Astrocyte of the spinal cord (primary cell): ENCODE measurements around the gene CATSPER3.

Source experiments
- DNase-seq: peaks from one replicate; pipeline ENCODE4 v3.0.0; 2011; ENCODE audit warnings: low read depth, low spot score
- H3K4me3 ChIP-seq: 2 replicates; pipeline ENCODE4 v1.5.1; 2011; ENCODE audit warnings: low read depth, mild to moderate bottlenecking, low read length, moderate library complexity
- CTCF ChIP-seq: IDR thresholded peaks from 2 replicates; pipeline ENCODE4 v1.5.1; 2012; ENCODE audit warnings: low read depth, mild to moderate bottlenecking, low read length, inconsistent platforms
- in situ Hi-C: cut with HindIII; loops from 2 replicates; pipeline ENCODE4 v1.10.0; 2017; ENCODE audit warnings: low sequenced_read_pairs

CATSPER3 gene

GRCh38 chr5:135020111-135020895 is 52.6 kb downstream of the CATSPER3 start:
- no peak for TF ChIP-seq CTCF
- in situ Hi-C loops = no loop called here
- no peak overlapping the region for H3K4me3 ChIP-seq
- DNase-seq = no peak

DNA sequence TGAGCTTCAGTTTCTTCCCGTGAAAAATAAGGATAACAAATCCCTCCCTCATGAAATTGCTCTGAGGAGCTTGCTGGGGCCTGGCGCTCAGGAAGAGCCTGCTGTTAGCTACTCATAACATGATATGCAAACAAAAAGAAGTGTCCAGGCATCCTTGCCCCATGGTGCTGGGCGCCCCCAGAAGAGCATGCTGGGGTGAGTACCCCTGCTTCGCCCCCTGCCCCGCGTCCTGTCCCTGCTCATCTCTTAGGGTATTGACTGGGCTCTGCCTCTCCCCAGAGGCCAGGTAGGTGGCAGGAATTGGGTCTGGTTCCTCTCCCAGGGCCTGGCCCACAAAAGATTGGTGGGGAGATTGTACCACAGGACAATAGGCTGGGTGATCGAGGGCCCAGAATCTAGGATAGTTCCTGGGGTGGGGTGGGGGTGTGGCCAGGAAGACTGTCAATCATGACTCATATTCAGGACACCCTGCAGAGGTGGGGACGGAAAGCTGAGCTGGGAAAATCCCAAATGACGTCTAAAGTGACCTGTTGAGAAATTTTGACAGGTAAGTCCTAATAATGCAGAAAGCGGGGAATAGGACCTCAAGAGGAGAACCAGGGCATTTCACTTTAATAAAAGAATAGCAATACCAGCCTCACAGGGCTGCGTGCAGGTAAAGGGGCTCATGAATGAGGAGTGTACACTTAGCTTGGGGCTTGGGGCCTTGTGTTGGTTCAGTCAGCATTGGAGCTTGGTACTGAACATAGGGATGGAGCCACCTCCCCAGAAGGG is 57.4 kb downstream of the CATSPER3 start:
- in situ Hi-C loops = no loop called here
- DNase-seq = no peak

GRCh38 chr5:135025730-135026644 is 58.3 kb downstream of the CATSPER3 start:
- no peak overlapping the region for H3K4me3 ChIP-seq
- TF ChIP-seq CTCF = no peak
- no peak for DNase-seq
- in situ Hi-C loops = no loop called here

More for the DNA sequence above, 57.4 kb downstream of the CATSPER3 start:
- TF ChIP-seq CTCF = no peak
- H3K4me3 ChIP-seq = no peak overlapping the region

DNA sequence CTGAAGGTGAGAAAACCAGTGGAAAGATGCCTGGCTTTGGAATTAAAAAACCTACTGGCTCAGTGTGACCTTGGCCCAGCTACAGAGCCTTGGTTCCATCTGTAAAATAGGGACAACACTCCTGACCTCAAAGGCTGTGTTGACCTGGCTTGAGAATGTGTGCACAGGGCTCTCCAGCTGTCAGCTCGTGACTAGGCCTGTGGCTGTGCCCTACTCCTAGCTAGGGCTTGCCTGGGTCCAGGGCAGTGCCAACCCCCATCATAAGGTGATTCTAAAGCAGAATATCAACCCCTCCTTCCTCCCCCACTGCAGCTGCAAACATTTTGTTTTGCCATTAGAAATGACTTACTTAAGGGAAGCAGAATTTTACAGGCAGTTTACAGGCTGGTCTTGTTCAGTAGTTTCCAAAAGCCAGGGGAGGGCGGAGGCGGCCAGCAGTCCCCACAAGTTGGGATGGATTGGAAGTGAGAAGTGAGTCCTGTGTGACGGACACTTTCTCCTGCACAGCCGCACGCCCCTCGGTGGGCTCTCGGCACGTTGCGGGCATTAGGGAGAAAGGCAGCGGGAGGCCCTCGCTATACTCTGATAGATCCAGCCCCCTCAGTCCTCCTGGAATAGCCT is 59.0 kb downstream of the CATSPER3 start:
- in situ Hi-C loops = no loop called here
- TF ChIP-seq CTCF = no peak
- H3K4me3 ChIP-seq = no peak overlapping the region
- no peak for DNase-seq

DNA sequence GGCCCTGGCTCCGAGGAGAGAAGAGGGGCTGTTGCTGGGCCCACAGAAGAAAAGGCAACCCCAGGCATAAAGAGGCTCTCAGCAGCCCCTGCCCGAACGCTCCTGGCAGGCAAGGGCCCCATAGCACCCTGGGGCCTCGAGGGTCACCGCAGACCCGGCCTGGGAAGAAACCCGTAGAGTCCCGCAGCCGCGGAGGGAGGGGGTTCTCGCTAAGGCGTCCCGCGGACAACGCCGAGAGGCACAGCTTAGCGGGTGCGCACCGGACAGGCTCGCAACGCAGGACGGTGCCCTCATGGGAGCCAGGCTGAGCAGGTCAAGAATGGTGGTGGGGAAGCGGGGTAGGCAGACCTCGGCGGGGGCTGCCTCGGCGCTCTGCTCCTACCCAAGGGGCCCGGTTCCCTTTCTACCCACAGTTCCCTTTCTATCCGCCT is 59.6 kb downstream of the CATSPER3 start:
- DNase-seq = no peak
- H3K4me3 ChIP-seq = no peak overlapping the region
- TF ChIP-seq CTCF = no peak
- in situ Hi-C loops = no loop called here
